Neural crest cell (in vitro differentiated cells): ENCODE measurements around the gene FANCI. TPM values are rescaled to one million over a fixed set of nuclear protein-coding genes. Genes with fewer than 3 reads are reported as not detected.
A peak's percentile ranks its signal among the peaks of the same experiment; 100 is the strongest.

Experiments
- DNase-seq: peaks from one replicate; pipeline ENCODE4 v3.0.0; 2021; ENCODE audit warnings: low read depth, mixed read lengths, low spot score
- H3K27ac Mint-ChIP-seq: one replicate; pipeline ENCODE4 v1.8.0; 2021; ENCODE audit warnings: mild to moderate bottlenecking, mixed read lengths; ENCODE audit not compliant: unreplicated experiment
- H3K27me3 Mint-ChIP-seq: 2 replicates; pipeline ENCODE4 v1.8.0; 2021; ENCODE audit warnings: low read depth, mild to moderate bottlenecking, mixed read lengths
- H3K36me3 Mint-ChIP-seq: 2 replicates; pipeline ENCODE4 v1.8.0; 2021; ENCODE audit warnings: low read depth, mild to moderate bottlenecking, mixed read lengths
- H3K4me1 Mint-ChIP-seq: 2 replicates; pipeline ENCODE4 v1.8.0; 2021; ENCODE audit warnings: mixed read lengths
- H3K4me3 Mint-ChIP-seq: one replicate; pipeline ENCODE4 v1.8.0; 2021; ENCODE audit warnings: mild to moderate bottlenecking, mixed read lengths
- H3K9me3 Mint-ChIP-seq: 2 replicates; pipeline ENCODE4 v1.8.0; 2021; ENCODE audit warnings: mixed read lengths
- total RNA-seq: library from RNA; stranded (reverse); gene quantifications from 2 replicates; pipeline ENCODE4 v1.2.1, GENCODE V29; 2021
- TF ChIP-seq, protein P1 (sequence below): fragments of 200-600 bp; sonication (generic); conservative IDR thresholded peaks from 2 replicates; pipeline ENCODE4 v1.5.0; 2021; ENCODE audit warnings: antibody characterized with exemption, mild to moderate bottlenecking

The FANCI gene
- total RNA-seq, 1 donor from 2014 or later: 164 TPM

- H3K27me3 Mint-ChIP-seq: no peaks in the 10 kb centered on the region
- no peaks in the 10 kb centered on the region for H3K9me3 Mint-ChIP-seq
- peaks cover 32% of the 10 kb centered on the region for H3K4me1 Mint-ChIP-seq
- H3K27ac Mint-ChIP-seq: peak overlapping the region; percentile 38
- H3K36me3 Mint-ChIP-seq: no peaks in the 10 kb centered on the region
- TF ChIP-seq, protein P1, sequence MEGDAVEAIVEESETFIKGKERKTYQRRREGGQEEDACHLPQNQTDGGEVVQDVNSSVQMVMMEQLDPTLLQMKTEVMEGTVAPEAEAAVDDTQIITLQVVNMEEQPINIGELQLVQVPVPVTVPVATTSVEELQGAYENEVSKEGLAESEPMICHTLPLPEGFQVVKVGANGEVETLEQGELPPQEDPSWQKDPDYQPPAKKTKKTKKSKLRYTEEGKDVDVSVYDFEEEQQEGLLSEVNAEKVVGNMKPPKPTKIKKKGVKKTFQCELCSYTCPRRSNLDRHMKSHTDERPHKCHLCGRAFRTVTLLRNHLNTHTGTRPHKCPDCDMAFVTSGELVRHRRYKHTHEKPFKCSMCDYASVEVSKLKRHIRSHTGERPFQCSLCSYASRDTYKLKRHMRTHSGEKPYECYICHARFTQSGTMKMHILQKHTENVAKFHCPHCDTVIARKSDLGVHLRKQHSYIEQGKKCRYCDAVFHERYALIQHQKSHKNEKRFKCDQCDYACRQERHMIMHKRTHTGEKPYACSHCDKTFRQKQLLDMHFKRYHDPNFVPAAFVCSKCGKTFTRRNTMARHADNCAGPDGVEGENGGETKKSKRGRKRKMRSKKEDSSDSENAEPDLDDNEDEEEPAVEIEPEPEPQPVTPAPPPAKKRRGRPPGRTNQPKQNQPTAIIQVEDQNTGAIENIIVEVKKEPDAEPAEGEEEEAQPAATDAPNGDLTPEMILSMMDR: no peak
- no peak for DNase-seq
- no peak overlapping the region for H3K4me3 Mint-ChIP-seq
Observed at GRCh38 chr15:89218531-89218930, 25.2 kb upstream of the FANCI start.

DNA sequence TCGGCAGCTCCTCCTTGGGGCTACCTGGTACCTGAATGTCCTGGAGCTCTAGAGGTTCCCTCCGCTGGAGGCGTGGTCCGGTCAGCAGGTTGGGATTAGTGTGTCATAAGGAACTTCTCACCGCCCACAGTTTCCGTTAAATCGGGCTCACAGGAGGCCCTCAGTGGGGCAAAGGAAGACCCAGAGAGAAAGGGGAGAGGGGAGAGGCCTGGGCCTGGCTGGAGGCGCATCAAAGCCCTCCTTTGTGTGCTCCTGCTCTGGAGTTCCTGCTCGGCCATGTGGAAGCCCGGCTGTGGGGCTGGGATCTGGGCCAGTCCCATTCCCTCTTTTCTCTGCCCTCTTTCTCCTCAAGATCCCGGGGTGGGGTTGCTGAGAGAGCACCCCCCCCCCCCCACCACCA is 22.2 kb upstream of the FANCI start, which contains the start of gene RLBP1:
Gene RLBP1 (minus strand): TSS at position 37 of the 400 bp plus-strand sequence. CDS start 2,604 bp downstream, outside the sequence.
- H3K9me3 Mint-ChIP-seq: no peaks in the 10 kb centered on the region
- peak within 1 kb of the TSS; percentile 34 for H3K4me3 Mint-ChIP-seq
- no peaks in the 10 kb centered on the region for H3K27me3 Mint-ChIP-seq
- peak within 1 kb of the TSS; percentile 98 for H3K27ac Mint-ChIP-seq
- peaks cover 37% of the 10 kb centered on the region for H3K4me1 Mint-ChIP-seq
- TF ChIP-seq, protein P1: no peak
- H3K36me3 Mint-ChIP-seq: no peaks in the 10 kb centered on the region
- DNase-seq: peak; percentile 21

- Mint-ChIP-seq H3K27ac (no peak overlapping the region), H3K27me3 (no peaks in the 10 kb centered on the region), H3K4me1 (peaks cover 34% of the 10 kb centered on the region), H3K9me3 (no peaks in the 10 kb centered on the region), H3K4me3 (no peak overlapping the region), H3K36me3 (no peaks in the 10 kb centered on the region)
- DNase-seq: no peak
- TF ChIP-seq, protein P1: no peak
Observed at GRCh38 chr15:89225588-89225987, 18.2 kb upstream of the FANCI start.

DNA sequence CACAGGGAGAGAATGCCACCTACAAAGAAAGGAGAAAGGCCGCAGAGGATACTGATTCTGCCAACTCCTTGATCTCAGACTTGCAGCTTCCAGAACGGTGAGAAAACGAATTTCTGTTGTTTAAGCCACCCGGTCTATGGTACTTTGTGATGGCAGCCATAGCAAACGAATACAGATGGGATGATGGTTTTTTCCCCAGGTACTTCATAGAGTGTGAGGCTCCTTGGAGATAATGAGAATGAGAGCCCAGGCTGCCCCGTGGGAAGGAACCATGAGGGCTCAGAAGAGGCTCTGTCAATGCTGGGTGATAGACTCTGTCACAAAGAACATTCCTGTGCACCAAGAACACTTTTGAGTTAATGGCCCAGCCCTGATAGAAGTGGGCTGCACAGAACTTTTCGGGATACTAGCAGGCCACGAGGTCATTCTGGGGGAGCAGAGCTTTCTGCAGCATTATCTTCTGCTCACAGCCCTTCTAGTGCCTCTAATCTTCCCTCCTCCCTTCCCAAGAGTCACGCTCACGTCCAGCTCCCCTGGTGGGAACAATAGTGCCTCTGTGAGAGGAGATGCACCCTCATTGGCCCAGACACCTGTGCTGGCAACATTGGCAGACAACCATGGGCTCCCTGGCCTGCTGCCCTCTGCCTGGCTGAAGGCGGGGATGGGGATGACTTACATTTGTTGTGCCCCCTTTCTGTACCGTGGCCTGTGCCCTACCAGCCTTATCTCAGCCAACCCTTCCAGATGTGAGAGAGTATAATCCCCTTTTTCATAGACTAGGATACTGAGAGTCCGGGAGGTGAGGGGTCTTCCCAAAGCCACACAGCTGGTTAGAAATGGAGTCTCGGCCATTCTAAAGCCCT is 17.2 kb upstream of the FANCI start:
- no peaks in the 10 kb centered on the region for H3K36me3 Mint-ChIP-seq
- H3K9me3 Mint-ChIP-seq: no peaks in the 10 kb centered on the region
- H3K4me1 Mint-ChIP-seq: peaks cover 31% of the 10 kb centered on the region
- H3K27ac Mint-ChIP-seq: peak overlapping the region; percentile 40
- H3K4me3 Mint-ChIP-seq: no peak overlapping the region
- TF ChIP-seq, protein P1: no peak
- no peaks in the 10 kb centered on the region for H3K27me3 Mint-ChIP-seq
- DNase-seq: no peak

DNA sequence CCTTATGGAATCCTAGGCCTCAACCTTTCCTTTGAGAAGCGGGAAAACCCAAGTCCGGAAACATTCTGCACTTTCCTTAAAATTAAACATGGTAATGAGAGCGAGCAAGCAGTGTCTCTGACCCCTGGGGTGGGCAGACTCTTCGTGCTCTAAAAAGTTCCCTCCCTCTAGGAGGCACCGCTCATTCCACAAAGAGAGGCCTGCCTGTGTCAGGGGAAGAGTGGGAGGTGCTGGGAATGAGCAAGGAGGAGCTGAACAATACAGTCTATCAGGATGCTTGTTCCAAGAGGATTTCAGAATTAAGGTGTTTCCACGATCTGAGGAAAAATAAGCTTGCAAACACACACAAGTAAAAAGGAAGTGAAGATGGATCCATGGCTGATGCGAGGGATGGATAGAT is 16.4 kb upstream of the FANCI start:
- no peaks in the 10 kb centered on the region for H3K36me3 Mint-ChIP-seq
- no peaks in the 10 kb centered on the region for H3K27me3 Mint-ChIP-seq
- H3K4me3 Mint-ChIP-seq: no peak overlapping the region
- H3K9me3 Mint-ChIP-seq: no peaks in the 10 kb centered on the region
- TF ChIP-seq, protein P1: no peak
- no peak for DNase-seq
- peak overlapping the region; percentile 40 for H3K27ac Mint-ChIP-seq
- H3K4me1 Mint-ChIP-seq: peaks cover 22% of the 10 kb centered on the region
